ENCODE measurements around the gene SERAC1.
"Not testable (repeated sequence)": the region's sequence is repeated elsewhere in the genome, so short reads cannot be mapped to it uniquely, and the experiment has no call there.

The SERAC1 gene

DNA sequence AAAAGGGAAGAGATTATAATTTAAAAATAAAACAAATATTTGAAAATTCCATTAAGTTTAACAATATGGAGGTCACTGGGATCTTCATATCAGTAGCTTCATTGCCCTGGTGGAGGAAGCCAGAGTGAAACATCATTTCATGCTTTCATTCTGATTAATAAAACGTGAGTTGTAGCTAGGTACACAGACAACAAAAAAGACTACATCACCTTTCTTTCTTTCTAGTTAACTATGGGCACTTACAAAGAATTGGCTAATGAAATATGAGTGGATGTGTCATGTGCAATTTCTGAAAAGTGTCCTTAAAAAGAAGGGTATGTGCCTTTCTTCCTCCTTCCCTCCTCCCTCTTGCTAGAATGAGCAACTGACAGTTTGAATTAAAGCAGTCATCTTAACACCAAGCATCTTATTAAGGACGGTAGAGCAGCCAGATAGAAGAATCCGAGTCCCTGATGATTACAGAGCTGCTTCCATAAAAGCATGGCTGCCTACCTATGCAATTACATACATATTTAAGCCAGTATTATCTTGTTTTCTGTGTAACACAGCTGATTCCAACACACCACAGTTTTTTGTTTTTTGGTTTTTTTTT lies 3.4 kb downstream of the SERAC1 start:
- H3K4me3 Mint-ChIP-seq: no peak overlapping the region
- H3K27ac Mint-ChIP-seq (ENCODE audit: low read depth): no peak overlapping the region
- ATAC-seq (replicated peaks; ENCODE audit: extremely low read depth, poor library complexity, severe bottlenecking): no peak
- no peak for DNase-seq (ENCODE audit: low spot score in 2 of 2)
- no peaks in the 10 kb centered on the region for H3K27me3 Mint-ChIP-seq
- H3K36me3 Mint-ChIP-seq (ENCODE audit: insufficient read depth): peaks cover 6% of the 10 kb centered on the region
- H3K4me1 Mint-ChIP-seq: peaks cover 17% of the 10 kb centered on the region
- H3K9me3 Mint-ChIP-seq: no peaks in the 10 kb centered on the region

DNA sequence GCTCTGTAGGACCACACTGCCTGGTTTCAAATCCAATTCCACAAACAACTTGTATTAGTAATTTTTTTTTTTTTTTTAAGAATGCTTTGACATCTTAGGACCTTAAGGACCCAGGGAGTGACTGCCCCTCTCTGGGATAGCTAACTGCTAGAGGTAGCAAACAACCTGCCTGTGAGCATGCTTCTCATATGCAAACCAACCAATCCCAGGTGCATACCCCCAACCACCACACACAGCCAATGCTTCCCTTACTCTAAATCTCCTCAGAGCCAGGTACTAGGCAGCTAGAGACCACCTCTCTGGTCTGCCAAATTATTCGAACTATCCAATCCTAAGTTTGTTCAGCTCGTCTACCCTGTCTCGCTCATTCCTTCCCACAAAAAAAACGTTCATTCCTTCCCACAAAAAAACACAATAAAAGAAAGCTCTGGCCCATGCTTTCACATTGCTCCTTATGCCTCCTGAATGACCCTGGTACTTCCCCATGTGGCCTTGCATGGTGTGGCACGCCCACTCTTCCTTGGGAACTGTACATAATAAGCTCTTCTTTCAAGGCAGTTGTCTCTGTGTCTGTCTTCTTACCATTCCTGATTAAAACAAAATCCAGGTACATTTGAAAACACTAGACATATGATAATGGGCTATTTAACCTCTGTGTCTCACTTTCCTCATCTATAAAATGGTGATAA lies 6.4 kb downstream of the SERAC1 start:
- Mint-ChIP-seq H3K4me1 (peaks cover 8% of the 10 kb centered on the region), H3K27me3 (no peaks in the 10 kb centered on the region), H3K36me3 (ENCODE audit: insufficient read depth) (peaks cover 2% of the 10 kb centered on the region)

DNA sequence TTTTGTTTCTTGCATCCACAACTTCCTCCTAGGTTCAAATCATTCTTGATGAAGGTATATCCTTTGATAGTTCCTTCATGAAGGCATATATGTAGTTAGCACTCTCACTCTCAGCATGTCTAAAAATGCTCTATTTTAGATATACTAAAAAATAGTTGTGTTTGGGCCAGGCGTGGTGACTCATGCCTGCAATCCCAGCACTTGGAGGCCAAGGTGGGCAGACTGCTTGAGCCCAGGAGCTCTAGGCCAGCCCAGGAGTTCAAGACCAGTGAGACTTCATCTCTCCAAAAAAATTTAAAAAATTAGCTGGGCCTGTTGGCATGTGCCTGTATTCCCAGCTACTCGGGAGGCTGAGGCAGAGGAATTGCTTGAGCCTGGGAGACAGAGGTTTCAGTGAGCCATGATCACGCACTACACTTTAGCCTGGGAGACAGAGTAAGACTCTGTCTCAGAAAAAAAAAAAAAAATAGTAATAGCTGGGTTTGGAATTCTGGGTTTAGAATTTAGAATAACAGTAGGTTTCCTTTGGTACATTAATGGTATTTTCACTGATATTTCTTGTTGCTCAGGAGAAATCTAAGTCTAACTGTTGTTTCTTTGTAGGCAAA lies 7.0 kb downstream of the SERAC1 start:
- no peak for ATAC-seq (replicated peaks; ENCODE audit: extremely low read depth, poor library complexity, severe bottlenecking)
- no peaks in the 10 kb centered on the region for H3K27me3 Mint-ChIP-seq
- no peaks in the 10 kb centered on the region for H3K9me3 Mint-ChIP-seq
- peaks cover 6% of the 10 kb centered on the region for H3K4me1 Mint-ChIP-seq
- H3K36me3 Mint-ChIP-seq (ENCODE audit: insufficient read depth): peaks cover 2% of the 10 kb centered on the region
- no peak overlapping the region for H3K27ac Mint-ChIP-seq (ENCODE audit: low read depth)
- H3K4me3 Mint-ChIP-seq: no peak overlapping the region
- DNase-seq (ENCODE audit: low spot score in 2 of 2): no peak

More for the DNA sequence above, 6.4 kb downstream of the SERAC1 start:
- ATAC-seq (replicated peaks; ENCODE audit: extremely low read depth, poor library complexity, severe bottlenecking) (no peak), DNase-seq (ENCODE audit: low spot score in 2 of 2) (no peak)
- Mint-ChIP-seq H3K27ac (ENCODE audit: low read depth) (no peak overlapping the region), H3K4me3 (no peak overlapping the region), H3K9me3 (no peaks in the 10 kb centered on the region)

DNA sequence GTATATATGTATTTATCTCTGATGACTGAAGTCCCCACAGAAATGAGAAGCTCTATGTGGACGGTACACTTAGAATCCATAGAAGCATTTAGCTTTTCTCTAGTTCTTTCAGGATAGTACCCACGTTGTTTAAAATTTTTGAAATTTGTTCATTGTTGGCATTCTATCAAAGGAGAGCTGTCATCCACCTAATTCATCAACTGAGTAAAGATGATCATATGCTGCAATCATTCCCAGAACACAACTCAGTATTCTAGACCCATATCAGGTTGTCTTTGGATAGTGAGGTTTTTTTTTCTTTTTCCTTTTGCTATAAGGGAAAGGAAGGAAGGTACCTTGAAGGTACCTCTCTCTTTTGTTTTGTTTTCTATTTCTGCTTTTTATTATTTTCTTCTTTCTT lies 9.3 kb downstream of the SERAC1 start:
- DNase-seq (ENCODE audit: low spot score in 2 of 2) (no peak), ATAC-seq (replicated peaks; ENCODE audit: extremely low read depth, poor library complexity, severe bottlenecking) (no peak)
- no peak overlapping the region for H3K4me3 Mint-ChIP-seq
- peaks cover 2% of the 10 kb centered on the region for H3K36me3 Mint-ChIP-seq (ENCODE audit: insufficient read depth)
- H3K4me1 Mint-ChIP-seq: no peaks in the 10 kb centered on the region
- H3K27ac Mint-ChIP-seq (ENCODE audit: low read depth): no peak overlapping the region
- no peaks in the 10 kb centered on the region for H3K27me3 Mint-ChIP-seq
- no peaks in the 10 kb centered on the region for H3K9me3 Mint-ChIP-seq

DNA sequence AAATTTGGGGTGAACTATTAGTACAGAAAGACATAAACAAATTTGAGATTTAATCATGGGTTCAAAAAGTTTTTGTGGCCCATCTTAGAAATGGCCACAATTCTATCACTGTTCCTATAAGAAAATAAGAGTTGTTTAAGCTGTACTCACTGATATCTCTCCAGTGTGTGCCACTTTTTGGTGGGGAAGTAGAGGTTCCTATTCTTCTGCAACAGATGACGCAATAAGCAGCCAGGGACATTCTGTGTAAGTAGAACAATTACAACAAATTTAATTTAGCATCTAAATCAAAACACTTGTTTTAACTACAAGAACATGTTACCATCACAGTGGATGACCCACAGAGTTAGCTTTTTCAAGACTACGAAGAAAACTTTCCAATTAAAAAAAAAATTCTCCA lies 9.9 kb downstream of the SERAC1 start:
- no peak overlapping the region for H3K27ac Mint-ChIP-seq (ENCODE audit: low read depth)
- H3K27me3 Mint-ChIP-seq: no peaks in the 10 kb centered on the region
- no peak overlapping the region for H3K4me3 Mint-ChIP-seq
- no peak for DNase-seq (ENCODE audit: low spot score in 2 of 2)
- H3K36me3 Mint-ChIP-seq (ENCODE audit: insufficient read depth): peaks cover 2% of the 10 kb centered on the region
- no peaks in the 10 kb centered on the region for H3K4me1 Mint-ChIP-seq
- H3K9me3 Mint-ChIP-seq: no peaks in the 10 kb centered on the region
- ATAC-seq (replicated peaks; ENCODE audit: extremely low read depth, poor library complexity, severe bottlenecking): no peak

DNA sequence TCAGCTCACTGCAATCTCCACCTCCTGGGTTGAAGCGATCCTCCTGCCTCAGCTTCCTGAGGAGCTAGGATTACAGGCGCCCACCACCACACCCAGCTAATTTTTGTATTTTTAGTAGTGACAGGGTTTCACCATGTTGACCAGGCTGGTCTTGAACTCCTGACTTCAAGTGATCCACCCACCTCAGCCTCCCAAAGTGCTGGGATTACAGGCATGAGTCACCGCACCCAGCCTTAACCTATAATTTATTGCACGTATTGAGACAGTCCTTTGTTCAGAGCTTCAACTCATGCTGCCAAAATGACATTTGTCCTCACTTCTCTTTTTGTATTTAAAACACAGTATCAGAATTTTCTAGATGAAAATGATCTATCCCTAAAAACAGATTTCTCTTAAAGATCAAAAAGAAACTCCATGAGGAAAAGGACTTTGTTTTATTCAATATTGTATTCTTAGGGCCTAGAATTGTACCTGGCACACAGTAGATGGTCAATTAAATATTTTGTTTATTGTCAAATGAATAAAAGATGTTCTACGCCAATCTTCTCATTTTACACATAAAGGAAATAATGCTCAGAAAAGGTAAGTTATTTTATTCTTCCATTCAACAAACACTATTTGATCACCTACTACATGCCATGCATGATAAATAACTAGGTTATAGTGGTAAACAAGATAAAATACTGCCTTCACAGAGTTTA lies 10.8 kb downstream of the SERAC1 start:
- H3K4me1 Mint-ChIP-seq: no peaks in the 10 kb centered on the region
- no peak for ATAC-seq (replicated peaks; ENCODE audit: extremely low read depth, poor library complexity, severe bottlenecking)
- no peaks in the 10 kb centered on the region for H3K9me3 Mint-ChIP-seq
- no peak overlapping the region for H3K27ac Mint-ChIP-seq (ENCODE audit: low read depth)
- peaks cover 4% of the 10 kb centered on the region for H3K36me3 Mint-ChIP-seq (ENCODE audit: insufficient read depth)
- no peak for DNase-seq (ENCODE audit: low spot score in 2 of 2)
- no peaks in the 10 kb centered on the region for H3K27me3 Mint-ChIP-seq
- no peak overlapping the region for H3K4me3 Mint-ChIP-seq

DNA sequence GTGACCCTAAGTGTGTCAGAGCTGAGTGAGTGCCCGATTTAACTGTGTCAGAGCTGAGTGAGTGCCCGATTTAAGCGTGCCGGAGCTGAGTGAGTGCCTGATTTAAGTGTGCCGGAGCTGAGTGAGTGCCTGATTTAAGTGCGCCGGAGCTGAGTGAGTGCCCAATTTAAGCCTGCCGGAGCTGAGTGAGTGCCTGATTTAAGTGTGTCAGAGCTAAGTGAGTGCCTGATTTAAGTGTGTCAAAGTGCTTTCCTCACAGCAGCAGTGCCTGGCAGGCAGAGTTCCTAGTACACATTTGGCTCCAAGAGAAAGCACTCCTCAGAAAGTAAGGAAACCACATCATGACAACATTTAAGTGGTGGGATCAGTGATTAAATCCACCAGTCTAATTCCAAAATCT lies 13.2 kb downstream of the SERAC1 start:
- no peak overlapping the region for H3K27ac Mint-ChIP-seq (ENCODE audit: low read depth)
- no peak overlapping the region for H3K4me3 Mint-ChIP-seq
- no peaks in the 10 kb centered on the region for H3K9me3 Mint-ChIP-seq
- H3K27me3 Mint-ChIP-seq: no peaks in the 10 kb centered on the region
- peaks cover 4% of the 10 kb centered on the region for H3K36me3 Mint-ChIP-seq (ENCODE audit: insufficient read depth)
- H3K4me1 Mint-ChIP-seq: no peaks in the 10 kb centered on the region
- ATAC-seq (replicated peaks; ENCODE audit: extremely low read depth, poor library complexity, severe bottlenecking) (no peak), DNase-seq (ENCODE audit: low spot score in 2 of 2) (no peak)

DNA sequence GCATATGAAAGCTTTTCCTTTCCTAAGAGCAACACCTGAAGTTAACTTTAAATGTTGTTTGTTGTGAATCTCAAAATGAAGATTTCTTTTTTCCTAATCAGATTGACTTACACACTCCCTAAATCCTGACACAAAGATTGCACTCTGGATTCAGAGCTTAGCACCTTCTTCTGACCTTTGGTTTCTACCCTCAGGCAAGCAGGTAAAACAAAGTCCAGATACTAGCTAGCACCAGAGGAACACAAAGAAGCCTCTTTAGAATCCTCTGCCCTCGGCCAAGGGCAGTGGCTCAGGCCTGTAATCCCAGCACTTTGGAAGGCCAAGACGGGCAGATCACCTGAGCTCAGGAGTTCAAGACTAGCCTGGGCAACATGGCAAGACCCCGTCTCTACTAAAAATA lies 14.5 kb downstream of the SERAC1 start:
- H3K9me3 Mint-ChIP-seq: no peaks in the 10 kb centered on the region
- DNase-seq (ENCODE audit: low spot score in 2 of 2): no peak
- no peak overlapping the region for H3K27ac Mint-ChIP-seq (ENCODE audit: low read depth)
- H3K4me1 Mint-ChIP-seq: no peaks in the 10 kb centered on the region
- H3K4me3 Mint-ChIP-seq: no peak overlapping the region
- no peak for ATAC-seq (replicated peaks; ENCODE audit: extremely low read depth, poor library complexity, severe bottlenecking)
- H3K27me3 Mint-ChIP-seq: no peaks in the 10 kb centered on the region
- peaks cover 5% of the 10 kb centered on the region for H3K36me3 Mint-ChIP-seq (ENCODE audit: insufficient read depth)

DNA sequence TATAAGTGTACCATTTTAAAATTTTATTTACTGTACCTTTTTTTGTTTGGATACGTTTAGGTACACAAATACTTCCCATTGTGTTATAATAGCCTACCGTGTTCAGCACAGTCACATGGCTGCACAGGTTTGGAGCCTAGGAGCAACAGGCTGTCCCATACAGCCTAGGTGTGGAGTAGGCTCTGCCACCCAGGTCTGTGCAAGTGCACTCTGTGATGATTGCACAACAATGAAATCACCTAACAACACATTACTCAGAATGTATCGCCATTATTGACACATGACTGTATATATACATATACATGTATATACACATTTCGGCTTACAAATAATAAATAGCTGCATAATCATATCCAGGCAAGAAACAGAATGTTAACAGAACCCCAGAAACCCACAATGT lies 15.4 kb downstream of the SERAC1 start:
- Mint-ChIP-seq H3K4me3 (no peak overlapping the region), H3K9me3 (no peaks in the 10 kb centered on the region), H3K36me3 (ENCODE audit: insufficient read depth) (peaks cover 8% of the 10 kb centered on the region), H3K27me3 (no peaks in the 10 kb centered on the region), H3K4me1 (no peaks in the 10 kb centered on the region), H3K27ac (ENCODE audit: low read depth) (no peak overlapping the region)
- ATAC-seq (replicated peaks; ENCODE audit: extremely low read depth, poor library complexity, severe bottlenecking): no peak
- DNase-seq (ENCODE audit: low spot score in 2 of 2): no peak

DNA sequence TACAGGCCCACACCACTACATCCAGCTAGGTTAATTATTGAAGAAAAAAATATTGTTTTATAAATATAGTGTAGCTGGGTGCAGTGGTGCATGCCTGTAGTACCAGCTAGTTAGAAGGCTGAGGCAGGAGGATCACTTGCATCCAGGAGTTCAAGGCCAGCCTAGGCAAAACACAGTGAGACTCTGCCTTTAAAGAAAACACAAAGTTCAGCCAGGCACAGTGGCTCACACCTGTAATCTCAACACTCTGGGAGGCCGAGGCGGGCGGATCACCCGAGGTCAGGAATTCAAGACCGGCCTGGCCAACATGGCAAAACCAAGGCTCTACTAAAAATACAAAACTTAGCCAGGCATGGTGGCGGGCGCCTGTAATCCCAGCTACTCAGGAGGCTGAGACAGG lies 16.0 kb downstream of the SERAC1 start:
- H3K4me1 Mint-ChIP-seq; H3K36me3 Mint-ChIP-seq (ENCODE audit: insufficient read depth); H3K27me3 Mint-ChIP-seq; H3K9me3 Mint-ChIP-seq; H3K27ac Mint-ChIP-seq (ENCODE audit: low read depth); ATAC-seq (replicated peaks; ENCODE audit: extremely low read depth, poor library complexity, severe bottlenecking); H3K4me3 Mint-ChIP-seq; DNase-seq (ENCODE audit: low spot score in 2 of 2): not testable (repeated sequence)

DNA sequence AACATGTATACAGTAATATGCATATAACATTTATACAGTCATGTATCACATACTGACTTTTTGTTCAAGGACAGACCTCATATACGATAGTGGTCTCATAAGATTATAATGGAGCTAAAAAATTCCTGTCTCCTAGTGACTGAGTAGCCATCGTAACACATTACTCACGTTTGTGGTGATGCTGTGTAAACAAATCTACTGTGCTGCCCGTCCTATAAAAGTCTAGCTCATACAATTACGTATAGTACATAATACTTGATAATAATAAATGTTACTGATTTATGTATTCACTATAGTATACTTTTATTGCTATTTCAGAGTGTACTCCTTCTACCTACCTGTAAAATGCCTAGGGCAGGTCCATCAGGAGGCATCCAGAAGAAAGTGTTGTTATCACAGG lies 17.4 kb downstream of the SERAC1 start:
- Mint-ChIP-seq H3K36me3 (ENCODE audit: insufficient read depth) (peaks cover 6% of the 10 kb centered on the region), H3K27ac (ENCODE audit: low read depth) (no peak overlapping the region), H3K4me3 (no peak overlapping the region), H3K4me1 (no peaks in the 10 kb centered on the region), H3K9me3 (no peaks in the 10 kb centered on the region), H3K27me3 (no peaks in the 10 kb centered on the region)
- no peak for ATAC-seq (replicated peaks; ENCODE audit: extremely low read depth, poor library complexity, severe bottlenecking)
- no peak for DNase-seq (ENCODE audit: low spot score in 2 of 2)

DNA sequence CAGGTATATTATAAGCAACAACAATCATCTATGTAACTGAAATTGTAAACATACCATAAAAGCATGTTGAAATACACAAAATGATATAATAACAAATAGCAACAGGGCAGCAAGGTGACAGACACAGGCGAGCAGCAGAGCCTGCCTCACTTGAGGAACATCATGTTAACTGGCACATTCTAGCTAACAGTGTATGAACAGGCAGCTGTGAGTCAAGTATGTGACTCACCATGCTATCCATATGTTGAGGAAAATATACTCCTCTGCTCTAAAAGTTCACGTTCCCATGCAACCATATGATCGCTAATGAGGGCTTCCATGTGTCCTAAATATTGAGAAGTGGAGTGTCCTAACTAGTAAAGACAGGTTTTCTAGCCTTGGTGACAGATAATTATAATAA lies 18.4 kb downstream of the SERAC1 start:
- H3K27ac Mint-ChIP-seq (ENCODE audit: low read depth): no peak overlapping the region
- no peaks in the 10 kb centered on the region for H3K27me3 Mint-ChIP-seq
- no peak overlapping the region for H3K4me3 Mint-ChIP-seq
- H3K9me3 Mint-ChIP-seq: no peaks in the 10 kb centered on the region
- H3K4me1 Mint-ChIP-seq: no peaks in the 10 kb centered on the region
- ATAC-seq (replicated peaks; ENCODE audit: extremely low read depth, poor library complexity, severe bottlenecking) (no peak), DNase-seq (ENCODE audit: low spot score in 2 of 2) (no peak)
- peaks cover 6% of the 10 kb centered on the region for H3K36me3 Mint-ChIP-seq (ENCODE audit: insufficient read depth)

DNA sequence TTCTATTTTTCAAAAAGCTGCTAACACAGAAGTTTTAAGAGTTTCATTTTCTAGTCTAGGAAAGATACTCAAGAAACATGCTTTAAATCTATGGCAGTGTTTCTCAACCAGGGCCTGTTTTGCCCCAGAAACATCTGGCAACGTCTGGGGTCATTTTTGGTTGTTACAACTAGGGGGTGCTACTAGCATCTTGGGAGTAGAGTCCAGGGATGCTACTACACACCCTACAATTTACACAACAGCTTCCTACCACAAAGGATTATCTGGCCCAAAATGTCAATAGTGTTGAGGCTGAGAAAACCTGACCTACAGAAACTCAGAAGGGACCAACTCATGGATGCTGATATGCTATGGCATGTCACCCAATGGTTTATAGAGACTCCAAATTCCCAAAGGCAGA lies 24.4 kb downstream of the SERAC1 start:
- no peaks in the 10 kb centered on the region for H3K27me3 Mint-ChIP-seq
- no peaks in the 10 kb centered on the region for H3K4me1 Mint-ChIP-seq
- peaks cover 11% of the 10 kb centered on the region for H3K36me3 Mint-ChIP-seq (ENCODE audit: insufficient read depth)
- H3K4me3 Mint-ChIP-seq: no peak overlapping the region
- no peaks in the 10 kb centered on the region for H3K9me3 Mint-ChIP-seq
- DNase-seq (ENCODE audit: low spot score in 2 of 2) (no peak), ATAC-seq (replicated peaks; ENCODE audit: extremely low read depth, poor library complexity, severe bottlenecking) (no peak)
- H3K27ac Mint-ChIP-seq (ENCODE audit: low read depth): no peak overlapping the region
